ENCODE results near the gene SPHK2.
A peak's percentile ranks its signal among the peaks of the same experiment; 100 is the strongest.
"Not testable (repeated sequence)": the region's sequence is repeated elsewhere in the genome, so short reads cannot be mapped to it uniquely, and the experiment has no call there.

The SPHK2 gene, protein sequence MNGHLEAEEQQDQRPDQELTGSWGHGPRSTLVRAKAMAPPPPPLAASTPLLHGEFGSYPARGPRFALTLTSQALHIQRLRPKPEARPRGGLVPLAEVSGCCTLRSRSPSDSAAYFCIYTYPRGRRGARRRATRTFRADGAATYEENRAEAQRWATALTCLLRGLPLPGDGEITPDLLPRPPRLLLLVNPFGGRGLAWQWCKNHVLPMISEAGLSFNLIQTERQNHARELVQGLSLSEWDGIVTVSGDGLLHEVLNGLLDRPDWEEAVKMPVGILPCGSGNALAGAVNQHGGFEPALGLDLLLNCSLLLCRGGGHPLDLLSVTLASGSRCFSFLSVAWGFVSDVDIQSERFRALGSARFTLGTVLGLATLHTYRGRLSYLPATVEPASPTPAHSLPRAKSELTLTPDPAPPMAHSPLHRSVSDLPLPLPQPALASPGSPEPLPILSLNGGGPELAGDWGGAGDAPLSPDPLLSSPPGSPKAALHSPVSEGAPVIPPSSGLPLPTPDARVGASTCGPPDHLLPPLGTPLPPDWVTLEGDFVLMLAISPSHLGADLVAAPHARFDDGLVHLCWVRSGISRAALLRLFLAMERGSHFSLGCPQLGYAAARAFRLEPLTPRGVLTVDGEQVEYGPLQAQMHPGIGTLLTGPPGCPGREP

DNA sequence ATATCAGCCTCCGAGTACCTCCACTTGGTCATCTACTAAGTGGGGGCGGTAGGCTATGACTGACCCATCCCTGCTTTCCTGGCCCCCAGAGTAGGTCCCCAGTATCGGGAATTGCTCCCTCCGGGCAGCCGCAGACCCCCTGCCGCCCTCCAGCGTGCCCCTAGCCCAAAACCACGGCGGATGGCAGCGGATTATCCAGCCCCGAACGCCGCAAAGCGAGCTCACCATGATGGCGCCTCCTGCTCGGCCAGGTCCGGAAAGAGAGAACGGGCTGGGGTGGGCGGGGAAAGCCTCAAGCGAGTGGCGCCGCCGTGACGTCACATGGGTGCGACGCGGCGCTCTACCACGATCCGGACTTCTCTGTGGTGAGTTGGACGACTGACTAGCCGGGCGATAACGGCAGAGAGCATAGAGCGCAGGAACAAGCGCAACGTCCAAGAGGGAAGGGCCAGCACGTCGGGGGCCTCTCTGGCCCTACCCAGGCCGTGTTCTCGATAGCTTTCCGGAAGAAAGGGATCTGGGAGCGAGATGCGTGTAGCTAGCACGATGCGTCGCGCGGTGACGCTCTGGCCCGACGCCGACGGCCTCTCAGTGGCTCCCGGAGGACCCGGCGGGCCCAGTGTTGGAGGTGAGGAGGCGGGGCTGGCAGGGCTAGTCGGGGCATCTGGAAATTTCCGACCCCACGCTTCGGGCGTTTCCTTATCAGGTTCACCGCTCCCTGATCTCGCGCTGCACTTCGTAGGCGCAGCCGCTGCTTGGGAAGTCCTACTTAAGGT is at the start of gene SPHK2, which contains the start of gene RPL18:
Gene SPHK2 (plus strand): TSS at position 591 of the 776 bp plus-strand sequence. CDS start 1,009 bp downstream, outside the sequence.
Gene RPL18 (minus strand): TSS at position 263 of the 776 bp plus-strand sequence. CDS start 35 bp downstream, at position 228.
- peak; percentile 93 to 96 for DNase-seq (ENCODE audit: low read depth in 2 of 2)

DNA sequence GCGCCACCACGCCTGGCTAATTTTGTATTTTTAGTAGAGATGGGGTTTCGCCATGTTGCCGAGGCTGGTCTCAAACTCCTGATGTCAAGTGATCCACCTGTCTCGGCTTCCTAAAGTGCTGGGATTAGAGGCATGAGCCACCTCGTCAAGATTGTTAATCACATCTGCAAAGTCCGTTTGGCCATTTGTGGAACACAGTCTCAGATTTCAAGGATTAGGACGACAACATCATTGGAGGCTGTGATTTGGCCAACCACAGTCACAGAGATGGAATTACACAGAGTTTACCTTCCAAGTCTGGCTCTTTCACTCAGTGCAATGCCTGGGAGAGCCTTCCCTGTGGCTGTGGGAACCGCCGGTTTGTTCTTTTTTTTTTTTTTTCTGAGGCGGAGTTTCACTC is 49.5 kb upstream of the SPHK2 start:
- no peak for DNase-seq (ENCODE audit: low read depth in 2 of 2)

DNA sequence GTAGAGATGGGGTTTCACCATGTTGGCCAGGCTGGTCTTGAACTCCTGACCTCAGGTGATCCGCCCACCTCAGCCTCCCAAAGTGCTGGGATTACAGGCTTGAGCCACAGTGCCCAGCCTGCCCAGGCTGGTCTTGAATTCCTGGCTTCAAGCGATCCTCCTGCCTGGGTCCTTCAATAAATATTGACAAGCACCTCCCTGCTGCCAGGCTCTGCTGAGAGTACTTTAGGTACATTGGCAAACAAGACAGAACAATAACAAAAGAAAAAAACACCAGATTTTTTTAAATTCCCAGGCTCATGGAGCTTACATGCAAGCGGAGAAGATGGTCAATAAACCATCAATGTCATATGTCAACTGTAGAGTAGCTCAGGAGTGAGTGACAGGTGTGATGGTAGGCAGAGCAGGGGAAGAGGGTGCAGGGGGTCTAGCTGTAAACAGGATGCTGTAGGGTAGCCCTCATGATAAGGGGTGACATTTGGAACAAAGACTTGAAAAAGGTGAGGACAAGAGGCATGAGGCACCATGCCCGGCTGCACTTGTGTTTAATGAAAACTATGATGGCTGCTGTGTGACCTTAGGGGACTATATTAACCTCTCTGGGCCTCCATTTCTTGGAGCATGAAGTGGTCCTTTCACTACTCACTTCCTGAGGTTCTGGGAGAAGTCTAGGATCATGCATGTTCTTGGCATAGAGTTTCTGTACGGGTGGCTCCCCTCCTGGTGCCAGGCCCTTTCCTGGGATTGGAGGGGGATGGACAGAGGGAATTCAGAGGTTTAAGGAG is 47.7 kb upstream of the SPHK2 start:
- DNase-seq (ENCODE audit: low read depth in 2 of 2), result no peak

DNA sequence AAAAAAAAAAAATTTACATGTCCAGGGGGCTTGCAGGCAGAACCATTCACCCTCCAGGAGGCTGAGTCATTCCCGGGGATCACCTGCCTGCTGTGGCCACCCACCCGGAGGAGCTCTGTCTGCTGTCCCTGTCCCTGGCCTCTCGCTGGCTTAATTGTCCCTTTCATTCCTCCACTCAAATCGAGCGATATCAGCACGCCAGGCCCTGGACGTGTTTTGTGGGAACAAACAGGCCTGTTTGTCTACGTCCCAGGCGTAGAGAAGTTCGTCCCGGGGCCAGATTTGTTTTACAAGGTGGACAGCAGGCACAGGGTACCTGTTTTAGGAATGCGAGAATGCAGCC is 46.2 kb upstream of the SPHK2 start:
- DNase-seq (ENCODE audit: low read depth in 2 of 2), result no peak

DNA sequence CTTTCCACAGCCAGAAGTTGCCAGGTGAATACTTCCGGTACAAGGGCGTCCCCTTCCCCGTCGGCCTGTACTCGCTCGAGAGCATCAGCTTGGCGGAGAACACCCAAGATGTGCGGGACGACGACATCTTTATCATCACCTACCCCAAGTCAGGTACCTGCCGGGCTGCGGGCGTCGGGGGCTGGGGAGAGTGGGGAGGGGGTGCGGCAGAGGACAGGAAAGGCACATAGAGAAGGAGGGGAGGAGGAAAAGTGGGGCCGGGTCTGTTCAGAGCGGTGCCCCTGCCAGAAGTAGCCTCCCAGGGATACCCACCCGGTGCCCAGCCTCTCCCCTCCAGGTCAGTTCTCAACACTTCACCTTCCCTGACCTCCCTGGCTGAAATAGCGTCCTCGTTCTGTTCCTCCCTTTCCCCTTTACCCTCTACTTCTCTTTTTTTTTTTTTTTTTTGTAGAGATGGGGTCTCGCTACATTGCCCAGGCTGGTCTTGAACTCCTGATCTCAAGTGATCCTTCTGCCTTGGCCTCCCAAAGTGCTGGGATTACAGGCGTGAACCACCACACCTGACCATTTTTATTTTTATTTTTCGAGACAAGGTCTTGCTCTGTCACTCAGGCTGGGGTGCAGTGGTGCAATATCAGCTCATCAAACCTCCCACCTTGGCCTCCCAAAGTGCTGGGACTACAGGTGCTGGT is 43.2 kb upstream of the SPHK2 start:
- DNase-seq (ENCODE audit: low read depth in 2 of 2), result no peak

DNA sequence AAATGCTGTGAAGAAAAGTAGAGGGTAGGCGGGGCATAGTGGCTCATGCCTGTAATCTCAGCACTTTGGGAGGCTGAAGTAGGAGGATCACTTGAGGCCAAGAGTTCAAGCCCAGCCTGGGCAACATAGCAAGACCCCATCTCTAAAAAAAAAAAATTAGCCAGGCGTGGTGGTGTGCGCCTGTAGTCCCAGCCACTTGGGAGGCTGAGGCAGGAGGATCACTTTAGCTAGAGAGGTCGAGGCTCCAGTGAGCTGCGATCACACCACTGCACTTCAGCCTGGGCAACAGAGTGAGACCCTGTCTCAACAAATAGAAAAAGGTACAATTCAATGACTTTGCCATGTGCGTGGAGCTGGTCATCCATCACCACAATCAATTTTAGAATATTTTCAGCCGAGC is 41.4 kb upstream of the SPHK2 start:
- not testable (repeated sequence) for DNase-seq (ENCODE audit: low read depth in 2 of 2)

DNA sequence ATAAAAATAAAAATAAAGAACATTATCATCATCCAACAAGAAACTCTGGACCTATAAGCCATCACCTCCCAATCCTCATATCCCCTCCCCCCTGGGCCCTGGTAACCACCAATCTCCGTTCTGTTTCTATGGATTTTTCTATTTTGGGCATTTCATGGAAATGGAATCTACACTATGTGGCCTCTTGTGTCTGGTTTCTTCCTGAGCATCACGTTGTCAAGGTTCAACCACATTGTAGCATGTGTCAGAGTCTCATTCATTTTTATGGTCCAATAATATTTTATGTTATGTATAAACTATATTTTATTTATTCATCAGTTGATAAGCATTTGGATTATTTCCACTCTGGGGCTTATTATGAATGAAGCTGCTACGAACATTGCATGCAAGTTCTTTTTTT is 40.4 kb upstream of the SPHK2 start:
- DNase-seq (ENCODE audit: low read depth in 2 of 2), result no peak

DNA sequence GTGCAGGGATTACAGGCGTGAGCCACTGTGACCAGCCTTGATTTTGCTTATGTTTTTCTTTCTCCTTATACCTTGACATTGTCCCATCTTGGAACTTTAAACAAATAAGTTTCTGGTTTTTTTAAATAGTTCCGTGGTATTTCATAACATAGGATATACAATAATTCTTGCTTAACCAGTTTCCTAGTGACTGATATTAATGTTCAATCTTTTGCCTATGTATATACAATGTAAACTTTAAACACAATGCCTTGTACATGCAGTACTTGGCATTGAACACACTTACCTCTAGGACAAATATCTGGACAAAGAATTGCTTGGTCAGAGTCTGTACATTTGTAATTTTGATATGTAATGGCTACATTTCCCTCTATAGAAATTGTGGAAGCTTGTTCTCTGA is 37.1 kb upstream of the SPHK2 start:
- no peak for DNase-seq (ENCODE audit: low read depth in 2 of 2)

DNA sequence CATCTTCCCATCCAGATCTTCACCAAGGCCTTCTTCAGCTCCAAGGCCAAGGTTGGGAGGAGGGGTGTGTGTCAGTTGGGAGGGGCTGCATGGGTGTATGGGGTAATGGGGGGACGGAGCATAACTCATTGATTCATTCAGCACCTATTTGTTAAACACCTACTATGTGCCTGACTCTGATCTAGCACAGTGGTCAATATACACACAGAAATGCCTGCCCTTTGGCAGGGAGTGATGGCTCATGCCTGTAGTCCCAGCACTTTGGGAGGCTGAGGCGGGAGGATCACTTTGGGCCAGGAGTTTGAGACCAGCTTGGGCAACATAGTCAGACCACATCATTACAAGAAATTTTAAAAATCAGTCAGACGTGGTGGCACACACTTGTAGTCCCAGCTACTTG is 31.9 kb upstream of the SPHK2 start:
- DNase-seq (ENCODE audit: low read depth in 2 of 2), result no peak

DNA sequence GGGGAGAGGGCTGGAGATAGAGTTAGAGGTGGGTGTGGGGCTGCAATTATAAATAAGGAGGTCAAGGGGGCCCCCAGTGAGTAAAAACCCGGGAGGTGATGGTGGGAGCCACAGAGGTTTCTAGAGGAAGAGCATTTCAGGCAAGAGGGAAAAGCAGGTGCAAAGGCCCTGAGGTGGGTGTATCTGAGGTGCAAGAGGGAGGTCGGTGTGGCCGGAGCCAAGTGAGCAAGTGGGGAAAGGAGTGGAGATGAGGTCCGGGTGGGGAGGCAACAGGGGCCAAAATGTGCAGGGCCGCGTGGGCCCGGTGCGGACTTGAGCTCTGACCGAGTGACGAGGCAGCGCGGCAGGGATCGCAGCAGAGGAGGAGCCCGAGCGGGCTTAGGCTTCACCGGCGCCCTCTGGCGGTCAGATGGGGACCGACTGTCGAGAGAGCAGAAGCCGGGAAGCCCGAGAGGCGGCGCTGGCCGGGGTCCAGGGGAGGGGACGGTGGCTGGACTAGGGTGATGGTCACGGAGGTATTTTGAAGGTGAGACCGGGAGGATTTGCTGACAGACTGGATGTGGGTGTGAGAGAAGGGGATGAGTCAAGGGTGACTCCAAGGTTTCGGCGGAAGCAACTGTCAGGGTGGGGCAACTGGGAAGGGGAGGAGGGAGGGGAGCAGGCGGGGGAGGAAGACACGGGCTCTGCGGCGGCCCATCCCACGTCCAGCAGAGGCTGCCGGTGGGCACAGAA is 30.5 kb upstream of the SPHK2 start:
- peak; percentile 64 to 82 for DNase-seq (ENCODE audit: low read depth in 2 of 2)

DNA sequence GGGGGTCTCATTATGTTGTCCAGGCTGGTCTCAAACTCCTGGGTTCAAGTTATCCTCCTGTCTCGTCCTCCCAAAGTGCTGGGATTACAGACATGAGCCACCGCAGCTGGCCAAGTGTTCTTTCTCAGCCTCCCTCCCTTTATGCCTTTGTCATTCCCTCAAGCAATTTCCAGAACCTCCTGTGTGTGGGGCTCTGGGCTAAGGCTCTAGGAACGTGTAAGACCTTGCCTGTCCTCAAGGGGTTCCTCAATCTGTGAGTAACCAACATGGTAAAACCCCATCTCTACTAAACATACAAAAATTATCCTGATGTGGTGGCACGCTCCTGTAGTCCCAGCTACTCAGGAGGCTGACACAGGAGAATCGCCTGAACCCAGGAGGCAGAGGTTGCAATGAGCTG is 28.3 kb upstream of the SPHK2 start:
- no peak for DNase-seq (ENCODE audit: low read depth in 2 of 2)

DNA sequence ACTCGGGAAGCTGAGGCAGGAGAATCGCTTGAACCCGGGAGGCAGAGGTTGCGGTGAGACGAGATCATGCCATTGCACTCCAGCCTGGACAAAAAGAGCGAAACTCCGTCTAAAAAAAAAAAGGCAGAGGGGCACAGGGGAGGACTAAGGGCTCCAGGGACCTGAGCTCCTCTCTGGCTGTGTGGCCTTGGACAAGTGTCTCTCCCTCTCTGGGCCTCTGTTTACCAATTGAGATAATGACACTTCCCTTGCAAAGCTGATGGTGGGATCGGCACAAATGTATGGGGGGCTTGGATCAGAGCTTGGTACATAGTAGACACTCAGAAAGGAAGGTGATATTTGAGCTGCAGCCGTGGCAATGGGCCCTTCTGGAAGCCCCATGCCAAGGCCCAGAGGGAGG is 24.1 kb upstream of the SPHK2 start:
- DNase-seq (ENCODE audit: low read depth in 2 of 2), result no peak

DNA sequence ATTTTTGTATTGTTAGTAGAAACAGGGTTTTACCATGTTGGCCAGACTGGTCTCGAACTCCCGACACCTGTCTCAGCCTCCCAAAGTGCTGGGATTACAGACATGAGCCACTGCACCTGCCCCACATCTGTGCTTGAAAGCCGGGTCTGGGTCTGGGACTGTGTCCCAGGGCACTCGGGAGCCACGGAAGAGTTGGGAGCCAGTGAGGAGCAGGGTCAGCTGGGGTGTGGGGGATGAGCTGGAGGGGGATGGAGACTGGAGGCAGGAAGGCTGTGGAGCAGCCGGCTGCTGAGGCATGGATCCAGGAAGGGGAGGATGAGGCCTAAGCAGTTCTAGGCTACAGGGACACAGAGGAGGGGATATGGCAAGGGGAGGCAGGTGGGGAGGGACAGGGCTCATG is 23.5 kb upstream of the SPHK2 start:
- no peak for DNase-seq (ENCODE audit: low read depth in 2 of 2)

DNA sequence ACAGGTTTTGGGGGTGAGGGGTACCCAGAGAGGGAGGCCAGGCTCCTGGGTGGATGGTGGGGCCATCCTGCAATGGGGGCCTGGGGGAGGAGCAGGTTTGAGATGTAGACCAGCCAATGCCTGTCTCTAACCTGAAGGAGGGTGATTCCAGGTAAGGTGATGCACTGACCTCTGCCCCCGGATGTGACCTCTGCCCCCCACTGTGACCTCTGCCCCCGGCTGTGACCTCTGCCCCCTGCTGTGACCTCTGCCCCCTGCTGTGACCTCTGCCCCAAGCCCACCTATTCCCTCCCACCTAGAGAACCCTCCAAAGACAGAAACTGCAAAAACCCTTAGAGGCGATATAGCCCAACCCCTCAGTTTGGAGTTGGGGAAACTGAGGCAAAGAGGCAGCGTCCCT is 23.1 kb upstream of the SPHK2 start:
- DNase-seq (ENCODE audit: low read depth in 2 of 2), result no peak

DNA sequence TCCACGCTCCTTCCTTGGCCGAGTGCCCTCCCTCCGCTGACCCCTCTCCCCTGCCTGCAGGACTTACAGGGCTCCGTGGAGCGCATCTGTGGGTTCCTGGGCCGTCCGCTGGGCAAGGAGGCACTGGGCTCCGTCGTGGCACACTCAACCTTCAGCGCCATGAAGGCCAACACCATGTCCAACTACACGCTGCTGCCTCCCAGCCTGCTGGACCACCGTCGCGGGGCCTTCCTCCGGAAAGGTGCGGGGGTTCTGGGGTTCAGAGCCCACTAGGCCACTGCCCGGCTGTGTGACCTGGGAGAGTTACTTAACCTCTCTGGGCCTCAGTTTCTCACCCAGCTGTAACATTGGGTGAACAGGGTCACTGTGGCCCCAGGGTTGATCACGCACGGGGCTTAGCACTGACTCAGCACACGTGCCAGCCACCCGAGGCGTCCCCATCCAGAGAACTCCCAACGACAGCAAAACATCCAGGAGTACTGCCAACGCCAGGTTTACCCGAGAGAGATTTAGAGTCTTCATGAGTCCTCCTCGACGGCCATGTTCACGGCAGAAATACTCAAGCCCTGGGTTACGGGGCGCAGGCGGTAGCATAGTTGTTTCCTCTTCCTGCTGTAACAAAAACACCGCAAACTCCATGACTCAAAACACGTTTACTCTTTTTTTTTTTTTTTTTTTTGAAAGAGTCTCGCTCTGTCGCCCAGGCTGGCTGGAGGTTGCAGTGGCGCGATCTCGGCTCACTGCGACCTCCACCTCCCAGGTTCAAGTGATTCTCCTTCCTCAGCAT is 22.4 kb upstream of the SPHK2 start:
- no peak for DNase-seq (ENCODE audit: low read depth in 2 of 2)

DNA sequence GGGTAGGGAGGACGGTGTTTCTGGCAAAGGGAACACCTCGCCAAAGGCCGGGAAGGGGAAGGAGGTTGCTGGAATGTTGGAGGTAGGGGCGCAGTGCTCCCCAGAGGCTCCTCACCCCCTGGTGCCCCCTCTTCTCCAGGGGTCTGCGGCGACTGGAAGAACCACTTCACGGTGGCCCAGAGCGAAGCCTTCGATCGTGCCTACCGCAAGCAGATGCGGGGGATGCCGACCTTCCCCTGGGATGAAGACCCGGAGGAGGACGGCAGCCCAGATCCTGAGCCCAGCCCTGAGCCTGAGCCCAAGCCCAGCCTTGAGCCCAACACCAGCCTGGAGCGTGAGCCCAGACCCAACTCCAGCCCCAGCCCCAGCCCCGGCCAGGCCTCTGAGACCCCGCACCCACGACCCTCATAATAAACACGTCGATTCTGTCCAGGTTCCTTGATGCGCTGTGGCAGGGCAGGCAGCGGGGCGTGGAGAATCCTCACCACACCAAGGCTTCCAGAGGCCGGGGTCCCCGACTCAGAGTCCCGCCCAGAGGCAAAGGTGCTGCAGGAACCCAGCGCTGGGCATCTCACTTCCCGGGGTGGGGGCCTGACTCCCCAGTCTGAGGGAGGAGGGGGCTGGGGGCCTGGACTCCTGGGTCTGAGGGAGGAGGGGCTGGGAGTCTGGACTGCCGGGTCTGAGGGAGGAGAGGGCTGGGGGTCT is 20.2 kb upstream of the SPHK2 start:
- DNase-seq (ENCODE audit: low read depth in 2 of 2), result no peak

DNA sequence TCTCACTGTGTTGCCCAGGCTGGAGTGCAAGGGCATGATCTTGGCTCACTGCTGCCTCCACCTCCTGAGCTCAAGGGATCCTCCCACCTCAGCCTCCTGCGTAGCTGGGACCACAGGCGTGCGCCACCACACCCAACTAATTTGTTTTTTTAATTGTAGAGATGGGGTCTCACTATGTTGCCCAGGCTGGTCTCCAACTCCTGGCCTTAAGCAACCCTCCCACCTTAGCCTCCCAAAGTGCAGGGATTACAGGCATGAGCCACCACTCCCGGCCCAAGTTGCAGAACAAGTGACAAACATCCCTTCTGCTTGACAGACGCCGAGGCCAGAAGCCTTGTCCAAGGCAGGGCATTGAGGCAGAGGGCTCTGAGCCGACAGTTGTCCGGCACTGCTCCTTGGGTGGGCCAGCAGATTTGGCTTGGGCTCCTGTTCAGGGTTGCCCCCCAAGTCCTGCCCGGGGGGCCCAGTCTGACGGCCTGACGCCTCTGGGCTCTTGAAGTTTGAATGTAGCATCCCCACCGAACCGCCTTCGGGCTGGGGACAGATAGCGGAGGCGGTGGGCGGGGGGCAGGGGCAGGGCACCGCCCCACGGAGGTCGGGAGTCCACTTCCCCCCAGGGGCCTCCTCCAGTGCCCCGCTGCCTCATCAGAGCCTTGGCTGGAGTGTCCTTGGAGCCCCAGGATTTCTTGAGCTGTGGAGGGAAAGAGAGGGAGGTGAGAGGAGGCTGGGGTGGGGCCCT is 18.5 kb upstream of the SPHK2 start:
- no peak for DNase-seq (ENCODE audit: low read depth in 2 of 2)

DNA sequence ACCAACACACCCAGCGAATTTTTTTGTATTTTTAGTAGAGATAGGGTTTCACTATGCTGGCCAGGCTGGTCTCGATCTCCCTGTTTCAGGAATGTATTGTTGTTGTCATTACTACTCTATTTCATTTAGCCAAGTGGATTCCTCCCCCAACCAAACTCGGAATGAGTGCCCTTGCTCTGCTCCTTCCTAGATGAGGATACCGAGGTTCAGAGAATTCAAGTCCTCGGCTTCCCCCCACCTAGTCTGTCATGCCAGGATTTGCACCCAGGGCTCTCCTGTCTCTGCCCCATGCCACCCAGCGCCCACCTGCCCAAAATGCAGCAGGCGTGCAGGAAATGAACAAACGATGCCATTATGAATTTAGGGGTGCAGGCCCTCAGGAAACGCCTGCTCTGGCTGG is 16.3 kb upstream of the SPHK2 start:
- no peak for DNase-seq (ENCODE audit: low read depth in 2 of 2)

Measured in stimulated activated CD8-positive, alpha-beta memory T cell treated with anti-CD3 and anti-CD28 coated beads, Interleukin-7, amount 100 ng/mL, for 1 hour (primary cell).